Measurements from ENCODE around the gene CWC27.

Gene CWC27

GRCh38 chr5:64744914-64745313 is 23.8 kb upstream of the CWC27 start:
- H3K36me3 ChIP-seq (ENCODE audit: control insufficient read depth, insufficient read depth, low read length): no peaks in the 10 kb centered on the region
- peaks cover 4% of the 10 kb centered on the region for H3K4me1 ChIP-seq (ENCODE audit: control insufficient read depth, low read depth, low read length)
- no peak overlapping the region for H4K5ac ChIP-seq (ENCODE audit: low read length)
- no peak overlapping the region for H3K4ac ChIP-seq (ENCODE audit: low read depth, low read length)
- no peak overlapping the region for H3K4me2 ChIP-seq (ENCODE audit: low read length)
- H3K79me1 ChIP-seq (ENCODE audit: low read length): peaks cover 6% of the 10 kb centered on the region
- no CpG with 5 or more reads among the region's 1 CpG for WGBS (ENCODE audit: extremely low coverage, insufficient coverage, low lambda C conversion rate)
- no peak overlapping the region for H3K9ac ChIP-seq (ENCODE audit: low read length)
- no peak overlapping the region for H3K4me3 ChIP-seq (ENCODE audit: low read length)
- no peak overlapping the region for H4K8ac ChIP-seq (ENCODE audit: low read depth, low read length)
- peaks cover 5% of the 10 kb centered on the region for H3K79me2 ChIP-seq (ENCODE audit: control insufficient read depth, insufficient read depth, low read length)
- no peak overlapping the region for H3K23ac ChIP-seq (ENCODE audit: low read length)
- H2BK15ac ChIP-seq (replicated peaks; ENCODE audit: low read depth): no peak overlapping the region
- no peak overlapping the region for H3K18ac ChIP-seq (ENCODE audit: low read length)
- H3K56ac ChIP-seq (ENCODE audit: low read length): peak overlapping the region; percentile 62
- no peak overlapping the region for H2BK120ac ChIP-seq (ENCODE audit: low read depth, low read length)
- peak overlapping the region; percentile 94 for H3K27ac ChIP-seq (ENCODE audit: low read depth, low read length)
- DNase-seq: peak; percentile 97
- H3K27me3 ChIP-seq (ENCODE audit: insufficient read depth, low read length, poor library complexity): no peaks in the 10 kb centered on the region
- H2BK5ac ChIP-seq (ENCODE audit: low read length): no peak overlapping the region
- H2AK5ac ChIP-seq (ENCODE audit: low read length): no peak overlapping the region

DNA sequence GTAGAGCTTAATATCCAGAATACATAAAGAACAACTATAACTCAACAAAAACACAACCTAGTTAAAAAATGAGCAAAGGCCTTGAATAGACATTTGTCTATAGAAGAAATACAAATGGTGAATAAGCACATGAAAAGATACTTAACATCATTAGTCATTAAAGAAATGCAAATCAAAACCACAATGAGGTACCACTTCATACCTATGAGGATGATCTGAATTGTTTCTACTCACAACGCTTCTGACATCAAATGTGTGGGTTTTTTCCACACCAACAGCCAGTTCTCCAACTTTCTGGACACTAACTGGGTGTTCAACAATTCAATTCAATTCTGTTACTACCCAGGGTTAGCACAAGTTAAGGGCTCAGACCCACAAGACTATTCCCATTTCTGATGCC is 22.3 kb upstream of the CWC27 start:
- Histone ChIP-seq H3K4me3 (ENCODE audit: low read length) (no peak overlapping the region), H3K27me3 (ENCODE audit: insufficient read depth, low read length, poor library complexity) (no peaks in the 10 kb centered on the region), H3K36me3 (ENCODE audit: control insufficient read depth, insufficient read depth, low read length) (no peaks in the 10 kb centered on the region)

DNA sequence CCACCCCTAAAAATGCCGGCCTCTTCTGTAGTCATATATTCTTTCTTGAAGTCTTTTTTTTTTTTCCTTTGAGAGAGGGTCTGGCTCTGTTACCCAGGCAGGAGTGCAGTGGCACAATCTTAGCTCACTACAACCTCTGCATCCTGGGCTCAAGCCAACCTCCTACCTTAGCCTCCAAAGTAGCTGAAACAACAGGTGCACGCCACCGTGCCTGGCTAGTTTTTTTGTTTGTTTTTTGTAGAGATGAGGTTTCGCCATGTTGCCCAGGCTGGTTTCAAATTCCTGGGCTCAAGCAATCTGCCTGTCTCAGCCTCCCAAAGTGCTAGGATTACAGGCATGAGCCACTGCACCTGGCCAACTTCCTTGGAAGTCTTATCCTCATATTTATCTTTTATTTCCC is 19.3 kb upstream of the CWC27 start:
- WGBS (ENCODE audit: extremely low coverage, insufficient coverage, low lambda C conversion rate): no CpG with 5 or more reads among the region's 4 CpGs
- Histone ChIP-seq H4K5ac (ENCODE audit: low read length) (no peak overlapping the region), H3K79me1 (ENCODE audit: low read length) (peaks cover 14% of the 10 kb centered on the region), H3K56ac (ENCODE audit: low read length) (no peak overlapping the region), H2BK120ac (ENCODE audit: low read depth, low read length) (no peak overlapping the region), H3K4ac (ENCODE audit: low read depth, low read length) (no peak overlapping the region), H3K23ac (ENCODE audit: low read length) (no peak overlapping the region), H3K4me1 (ENCODE audit: control insufficient read depth, low read depth, low read length) (peaks cover 4% of the 10 kb centered on the region), H2AK5ac (ENCODE audit: low read length) (no peak overlapping the region), H3K4me2 (ENCODE audit: low read length) (no peak overlapping the region), H4K8ac (ENCODE audit: low read depth, low read length) (no peak overlapping the region), H2BK15ac (replicated peaks; ENCODE audit: low read depth) (no peak overlapping the region), H3K27me3 (ENCODE audit: insufficient read depth, low read length, poor library complexity) (no peaks in the 10 kb centered on the region), H3K36me3 (ENCODE audit: control insufficient read depth, insufficient read depth, low read length) (peaks cover 1% of the 10 kb centered on the region), H3K18ac (ENCODE audit: low read length) (no peak overlapping the region), H2BK5ac (ENCODE audit: low read length) (no peak overlapping the region), H3K79me2 (ENCODE audit: control insufficient read depth, insufficient read depth, low read length) (peaks cover 13% of the 10 kb centered on the region), H3K4me3 (ENCODE audit: low read length) (no peak overlapping the region), H3K27ac (ENCODE audit: low read depth, low read length) (no peak overlapping the region), H3K9ac (ENCODE audit: low read length) (no peak overlapping the region)
- DNase-seq: no peak

More for the DNA sequence above, 22.3 kb upstream of the CWC27 start:
- peaks cover 12% of the 10 kb centered on the region for H3K79me1 ChIP-seq (ENCODE audit: low read length)
- peak overlapping the region; percentile 23 for H3K18ac ChIP-seq (ENCODE audit: low read length)
- peak overlapping the region; percentile 52 for H2BK5ac ChIP-seq (ENCODE audit: low read length)
- no peak overlapping the region for H3K4me2 ChIP-seq (ENCODE audit: low read length)
- no peak overlapping the region for H3K23ac ChIP-seq (ENCODE audit: low read length)
- no CpG with 5 or more reads among the region's 1 CpG for WGBS (ENCODE audit: extremely low coverage, insufficient coverage, low lambda C conversion rate)
- no peak overlapping the region for H4K8ac ChIP-seq (ENCODE audit: low read depth, low read length)
- peak overlapping the region; percentile 18 for H3K56ac ChIP-seq (ENCODE audit: low read length)
- H3K27ac ChIP-seq (ENCODE audit: low read depth, low read length): peak overlapping the region; percentile 47
- H4K5ac ChIP-seq (ENCODE audit: low read length): no peak overlapping the region
- H3K9ac ChIP-seq (ENCODE audit: low read length): no peak overlapping the region
- H3K4ac ChIP-seq (ENCODE audit: low read depth, low read length): no peak overlapping the region
- H3K79me2 ChIP-seq (ENCODE audit: control insufficient read depth, insufficient read depth, low read length): peaks cover 11% of the 10 kb centered on the region
- no peak overlapping the region for H2AK5ac ChIP-seq (ENCODE audit: low read length)
- H2BK15ac ChIP-seq (replicated peaks; ENCODE audit: low read depth): no peak overlapping the region
- peaks cover 4% of the 10 kb centered on the region for H3K4me1 ChIP-seq (ENCODE audit: control insufficient read depth, low read depth, low read length)
- no peak for DNase-seq
- H2BK120ac ChIP-seq (ENCODE audit: low read depth, low read length): peak overlapping the region; percentile 51

DNA sequence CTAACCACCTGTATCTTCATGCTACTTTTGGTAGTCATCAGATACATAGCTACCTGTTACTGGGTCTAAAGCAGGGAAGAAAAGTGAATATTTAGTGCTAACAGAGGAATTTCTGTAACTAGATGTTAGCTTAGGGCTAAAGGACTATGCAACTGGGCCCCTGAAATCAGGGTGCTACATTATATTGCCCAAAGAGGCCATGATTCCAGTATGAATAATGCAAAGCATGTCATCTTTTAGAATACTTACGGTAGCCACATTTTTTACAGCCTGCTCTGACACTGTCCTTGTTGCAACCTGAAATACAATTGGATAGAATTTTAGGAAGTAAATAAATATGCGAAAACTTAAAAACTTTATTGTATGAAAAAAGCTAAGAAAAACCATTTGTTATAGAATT is 14.7 kb upstream of the CWC27 start:
- H2BK15ac ChIP-seq (replicated peaks; ENCODE audit: low read depth): no peak overlapping the region
- no peak overlapping the region for H3K4me3 ChIP-seq (ENCODE audit: low read length)
- no peak overlapping the region for H3K4me2 ChIP-seq (ENCODE audit: low read length)
- no CpG with 5 or more reads among the region's 2 CpGs for WGBS (ENCODE audit: extremely low coverage, insufficient coverage, low lambda C conversion rate)
- peaks cover 1% of the 10 kb centered on the region for H3K4me1 ChIP-seq (ENCODE audit: control insufficient read depth, low read depth, low read length)
- no peak overlapping the region for H2BK5ac ChIP-seq (ENCODE audit: low read length)
- H2AK5ac ChIP-seq (ENCODE audit: low read length): no peak overlapping the region
- no peak overlapping the region for H3K23ac ChIP-seq (ENCODE audit: low read length)
- H3K27ac ChIP-seq (ENCODE audit: low read depth, low read length): no peak overlapping the region
- no peak overlapping the region for H4K5ac ChIP-seq (ENCODE audit: low read length)
- H3K9ac ChIP-seq (ENCODE audit: low read length): no peak overlapping the region
- H3K36me3 ChIP-seq (ENCODE audit: control insufficient read depth, insufficient read depth, low read length): peaks cover 1% of the 10 kb centered on the region
- H3K56ac ChIP-seq (ENCODE audit: low read length): no peak overlapping the region
- H3K79me2 ChIP-seq (ENCODE audit: control insufficient read depth, insufficient read depth, low read length): peaks cover 28% of the 10 kb centered on the region
- H3K79me1 ChIP-seq (ENCODE audit: low read length): peaks cover 16% of the 10 kb centered on the region
- DNase-seq: no peak
- no peak overlapping the region for H3K18ac ChIP-seq (ENCODE audit: low read length)
- no peaks in the 10 kb centered on the region for H3K27me3 ChIP-seq (ENCODE audit: insufficient read depth, low read length, poor library complexity)
- no peak overlapping the region for H4K8ac ChIP-seq (ENCODE audit: low read depth, low read length)
- H2BK120ac ChIP-seq (ENCODE audit: low read depth, low read length): no peak overlapping the region
- H3K4ac ChIP-seq (ENCODE audit: low read depth, low read length): no peak overlapping the region

- Histone ChIP-seq H2BK15ac (replicated peaks; ENCODE audit: low read depth) (no peak overlapping the region), H3K4me2 (ENCODE audit: low read length) (no peak overlapping the region), H3K27me3 (ENCODE audit: insufficient read depth, low read length, poor library complexity) (no peaks in the 10 kb centered on the region), H3K79me2 (ENCODE audit: control insufficient read depth, insufficient read depth, low read length) (peaks cover 40% of the 10 kb centered on the region), H3K36me3 (ENCODE audit: control insufficient read depth, insufficient read depth, low read length) (peaks cover 1% of the 10 kb centered on the region), H2BK120ac (ENCODE audit: low read depth, low read length) (no peak overlapping the region), H3K9ac (ENCODE audit: low read length) (peak overlapping the region; percentile 44), H3K56ac (ENCODE audit: low read length) (peak overlapping the region; percentile 58), H3K27ac (ENCODE audit: low read depth, low read length) (peak overlapping the region; percentile 19), H2BK5ac (ENCODE audit: low read length) (peak overlapping the region; percentile 53), H4K5ac (ENCODE audit: low read length) (no peak overlapping the region), H4K8ac (ENCODE audit: low read depth, low read length) (no peak overlapping the region), H3K4me1 (ENCODE audit: control insufficient read depth, low read depth, low read length) (peaks cover 6% of the 10 kb centered on the region), H3K23ac (ENCODE audit: low read length) (no peak overlapping the region), H3K79me1 (ENCODE audit: low read length) (peaks cover 12% of the 10 kb centered on the region), H3K4ac (ENCODE audit: low read depth, low read length) (no peak overlapping the region), H3K18ac (ENCODE audit: low read length) (no peak overlapping the region), H3K4me3 (ENCODE audit: low read length) (no peak overlapping the region), H2AK5ac (ENCODE audit: low read length) (no peak overlapping the region)
- WGBS (ENCODE audit: extremely low coverage, insufficient coverage, low lambda C conversion rate): no CpG with 5 or more reads among the region's 3 CpGs
- no peak for DNase-seq
Observed at GRCh38 chr5:64758901-64759300, 9.8 kb upstream of the CWC27 start.

GRCh38 chr5:64759960-64760660 is 8.6 kb upstream of the CWC27 start:
- H3K36me3 ChIP-seq (ENCODE audit: control insufficient read depth, insufficient read depth, low read length): no peaks in the 10 kb centered on the region
- no peak overlapping the region for H3K4ac ChIP-seq (ENCODE audit: low read depth, low read length)
- no peak overlapping the region for H3K4me3 ChIP-seq (ENCODE audit: low read length)
- DNase-seq: peak; percentile 72
- no peak overlapping the region for H2AK5ac ChIP-seq (ENCODE audit: low read length)
- no peak overlapping the region for H4K5ac ChIP-seq (ENCODE audit: low read length)
- H3K27ac ChIP-seq (ENCODE audit: low read depth, low read length): peak overlapping the region; percentile 22
- H3K79me2 ChIP-seq (ENCODE audit: control insufficient read depth, insufficient read depth, low read length): peaks cover 44% of the 10 kb centered on the region
- H3K4me1 ChIP-seq (ENCODE audit: control insufficient read depth, low read depth, low read length): peaks cover 9% of the 10 kb centered on the region
- no peak overlapping the region for H3K4me2 ChIP-seq (ENCODE audit: low read length)
- WGBS (ENCODE audit: extremely low coverage, insufficient coverage, low lambda C conversion rate): 100% methylated on average over 3 of the region's 4 CpGs
- H3K9ac ChIP-seq (ENCODE audit: low read length): no peak overlapping the region
- peaks cover 13% of the 10 kb centered on the region for H3K79me1 ChIP-seq (ENCODE audit: low read length)
- H3K27me3 ChIP-seq (ENCODE audit: insufficient read depth, low read length, poor library complexity): no peaks in the 10 kb centered on the region
- H2BK5ac ChIP-seq (ENCODE audit: low read length): no peak overlapping the region
- H3K18ac ChIP-seq (ENCODE audit: low read length): no peak overlapping the region
- no peak overlapping the region for H2BK120ac ChIP-seq (ENCODE audit: low read depth, low read length)
- no peak overlapping the region for H2BK15ac ChIP-seq (replicated peaks; ENCODE audit: low read depth)
- no peak overlapping the region for H3K23ac ChIP-seq (ENCODE audit: low read length)
- H3K56ac ChIP-seq (ENCODE audit: low read length): peak overlapping the region; percentile 51
- H4K8ac ChIP-seq (ENCODE audit: low read depth, low read length): no peak overlapping the region
